Measurements from ENCODE around the gene GBGT1.

DNA sequence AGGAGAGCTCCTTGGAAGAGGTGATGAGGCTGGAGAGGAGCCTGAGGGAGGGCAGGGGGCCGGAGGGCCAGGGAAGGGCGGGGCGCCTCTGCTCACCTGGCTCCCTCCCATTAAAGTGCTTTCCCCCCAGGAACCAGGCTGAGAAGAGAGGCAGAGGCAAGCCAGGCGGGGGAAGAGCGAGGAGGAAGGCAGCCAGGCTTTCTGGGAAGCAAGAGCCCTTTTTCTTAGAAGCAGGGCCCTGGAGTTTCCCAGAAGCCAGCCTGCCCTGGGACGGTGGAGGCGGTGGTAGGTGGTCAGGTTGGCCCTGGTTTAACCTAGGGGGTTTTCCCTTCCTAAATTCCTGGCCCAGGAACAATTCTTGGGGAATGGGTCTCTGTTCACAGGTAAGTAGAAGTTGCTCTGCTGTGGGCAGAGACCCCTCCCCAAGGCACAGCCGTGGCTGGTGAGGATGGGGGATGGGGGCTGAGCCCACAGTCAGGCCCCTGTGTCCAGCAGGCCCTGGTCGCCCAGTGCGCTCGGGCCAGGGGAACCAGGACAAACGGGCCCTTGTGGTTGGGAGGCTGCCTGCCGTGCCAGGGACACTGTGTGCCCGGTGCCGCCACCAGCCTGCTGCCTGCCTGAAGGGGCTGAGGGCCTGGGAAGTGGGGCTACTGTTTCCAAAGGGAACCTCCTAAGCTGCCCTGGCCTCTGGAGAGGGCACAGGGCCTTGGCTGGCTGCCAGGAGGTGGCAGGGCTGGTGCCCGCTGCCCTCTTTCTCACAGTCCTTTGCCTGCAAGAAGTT lies 26.1 kb downstream of the GBGT1 start:
- no peak for TF ChIP-seq MAX (IDR thresholded peaks at IDR 0.05; ENCODE audit: low read depth)
- no peak for TF ChIP-seq CTCF (IDR thresholded peaks at IDR 0.05)
- no peak for TF ChIP-seq FOXJ3 (CRISPR knock-in tag; IDR thresholded peaks at IDR 0.05)
- TF ChIP-seq REST (IDR thresholded peaks at IDR 0.05; ENCODE audit: low read depth, low read length): no peak
- no peak for TF ChIP-seq POLR2AphosphoS5 (IDR thresholded peaks at IDR 0.05; ENCODE audit: low read depth, low read length)
- no peak for TF ChIP-seq EP300 (IDR thresholded peaks at IDR 0.05; ENCODE audit: borderline replicate concordance in 1 of 2, low read depth in 1 of 2, low read length in 1 of 2)
- no peak for TF ChIP-seq USF2 (IDR thresholded peaks at IDR 0.05; ENCODE audit: borderline replicate concordance, low read depth, low read length)
- TF ChIP-seq JUND (IDR thresholded peaks at IDR 0.05): no peak
- TF ChIP-seq TAF1 (IDR thresholded peaks at IDR 0.05; ENCODE audit: borderline replicate concordance, low read depth, low read length): no peak
- TF ChIP-seq RFX5 (IDR thresholded peaks at IDR 0.05; ENCODE audit: low read length): no peak
